Spinal cord (tissue), 10 donors: Measurements from ENCODE around the gene PRKCD. TPM values are rescaled to one million over a fixed set of nuclear protein-coding genes. Genes with fewer than 3 reads are reported as not detected.

ENCODE experiments used
- DNase-seq, 6 donors: peaks; one replicate each; pipeline versions ENCODE4 v3.0.0 to v3.0.0-alpha.2; 2013 to 2015; ENCODE audit warnings: low spot score in 6 of 6, low read depth in 4 of 6
- H3K27ac ChIP-seq: one replicate; pipeline ENCODE4 v1.5.1; 2013; ENCODE audit warnings: low read depth, low read length, control low read depth
- H3K27me3 ChIP-seq: one replicate; pipeline ENCODE4 v1.6.1; 2013; ENCODE audit warnings: low read length; ENCODE audit not compliant: control insufficient read depth, insufficient read depth
- H3K36me3 ChIP-seq: one replicate; pipeline ENCODE4 v1.6.1; 2013; ENCODE audit warnings: low read length; ENCODE audit not compliant: control insufficient read depth, insufficient read depth
- H3K4me1 ChIP-seq: one replicate; pipeline ENCODE4 v1.6.1; 2013; ENCODE audit warnings: low read length; ENCODE audit not compliant: control insufficient read depth, insufficient read depth
- H3K4me3 ChIP-seq: one replicate; pipeline ENCODE4 v1.5.1; 2013; ENCODE audit warnings: low read depth, low read length, control low read depth
- H3K9me3 ChIP-seq: one replicate; pipeline ENCODE4 v1.6.1; 2013; ENCODE audit warnings: low read length; ENCODE audit not compliant: control insufficient read depth, insufficient read depth
- WGBS: methylation state at CpG from one replicate; pipeline ENCODE4 v1.1.5; 2013; ENCODE audit warnings: missing lambda C conversion rate; ENCODE audit not compliant: insufficient coverage; 5-methylcytosine and 5-hydroxymethylcytosine counted together
- polyA plus RNA-seq, 2 donors: library from polyadenylated mRNA; unstranded; fragments of 120-200 nt; gene quantifications; one replicate each; pipeline ENCODE4 v1.2.1, GENCODE V29; 2013; ENCODE audit not compliant: insufficient read length in 2 of 2
- total RNA-seq, 2 donors: library from RNA; depleted of rRNA in 1 of 2; stranded (reverse); fragments of 120-200 nt in 1 of 2; fragments of >200 nt in 1 of 2; gene quantifications; one replicate each; pipeline versions ENCODE4 v1.2.3 to v1.2.4, GENCODE V29; 2013 to 2014
- donor health status: healthy.

PRKCD gene
- total and polyA plus RNA-seq, 4 donors: 2.9 to 15.0 (median 11.2) TPM

- no peak overlapping the region for H3K27ac ChIP-seq
- WGBS: 76% methylated on average over 7 of the region's 15 CpGs
Observed at GRCh38 chr3:53234130-53234840, 73.3 kb downstream of the PRKCD start.

GRCh38 chr3:53234841-53235232 is 73.8 kb downstream of the PRKCD start:
- over 99% methylated on average over 8 of the region's 10 CpGs for WGBS
- H3K4me1 ChIP-seq: peaks cover 8% of the 10 kb centered on the region
- H3K9me3 ChIP-seq: no peaks in the 10 kb centered on the region
- no peak for DNase-seq
- H3K27me3 ChIP-seq: no peaks in the 10 kb centered on the region
- peaks cover 92% of the 10 kb centered on the region for H3K36me3 ChIP-seq
- H3K27ac ChIP-seq: no peak overlapping the region
- H3K4me3 ChIP-seq: no peak overlapping the region

More at GRCh38 chr3:53234130-53234840, 73.3 kb downstream of the PRKCD start:
- Histone ChIP-seq H3K27me3 (no peaks in the 10 kb centered on the region), H3K36me3 (peaks cover 92% of the 10 kb centered on the region), H3K4me1 (peaks cover 8% of the 10 kb centered on the region), H3K9me3 (no peaks in the 10 kb centered on the region), H3K4me3 (no peak overlapping the region)
- DNase-seq: no peak

GRCh38 chr3:53235545-53235944 is 74.5 kb downstream of the PRKCD start:
- DNase-seq: no peak
- Histone ChIP-seq H3K4me3 (no peak overlapping the region), H3K27me3 (no peaks in the 10 kb centered on the region), H3K36me3 (peaks cover 92% of the 10 kb centered on the region), H3K27ac (no peak overlapping the region), H3K4me1 (peaks cover 8% of the 10 kb centered on the region), H3K9me3 (no peaks in the 10 kb centered on the region)
- WGBS: 89% methylated on average over 3 of the region's 6 CpGs

GRCh38 chr3:53236112-53236841 is 75.3 kb downstream of the PRKCD start:
- peak in 1 of 6 donors; percentile 25 for DNase-seq
- Histone ChIP-seq H3K27ac (no peak overlapping the region), H3K4me1 (peaks cover 8% of the 10 kb centered on the region), H3K4me3 (no peak overlapping the region), H3K9me3 (no peaks in the 10 kb centered on the region), H3K27me3 (no peaks in the 10 kb centered on the region), H3K36me3 (peaks cover 92% of the 10 kb centered on the region)
- WGBS: 86% methylated on average over 9 of the region's 9 CpGs

- Histone ChIP-seq H3K4me3 (no peak overlapping the region), H3K4me1 (peaks cover 16% of the 10 kb centered on the region), H3K9me3 (no peaks in the 10 kb centered on the region), H3K27ac (no peak overlapping the region), H3K27me3 (no peaks in the 10 kb centered on the region), H3K36me3 (peaks cover 88% of the 10 kb centered on the region)
- WGBS: 95% methylated on average over 4 of the region's 6 CpGs
- DNase-seq: peak in 2 of 6 donors; percentile 27 to 30
Observed at GRCh38 chr3:53238051-53238850, 77.2 kb downstream of the PRKCD start.

GRCh38 chr3:53238886-53239285 is 77.9 kb downstream of the PRKCD start:
- DNase-seq: no peak
- Histone ChIP-seq H3K27me3 (no peaks in the 10 kb centered on the region), H3K27ac (no peak overlapping the region), H3K4me1 (peaks cover 23% of the 10 kb centered on the region), H3K36me3 (peaks cover 91% of the 10 kb centered on the region), H3K9me3 (no peaks in the 10 kb centered on the region), H3K4me3 (no peak overlapping the region)
- WGBS: 96% methylated on average over 4 of the region's 4 CpGs

- no peak for DNase-seq
- H3K4me1 ChIP-seq: peaks cover 30% of the 10 kb centered on the region
- H3K27ac ChIP-seq: no peak overlapping the region
- H3K27me3 ChIP-seq: no peaks in the 10 kb centered on the region
- no peak overlapping the region for H3K4me3 ChIP-seq
- 83% methylated on average over 3 of the region's 5 CpGs for WGBS
- peaks cover 88% of the 10 kb centered on the region for H3K36me3 ChIP-seq
- H3K9me3 ChIP-seq: no peaks in the 10 kb centered on the region
Observed at GRCh38 chr3:53239800-53240199, 78.8 kb downstream of the PRKCD start.

GRCh38 chr3:53240989-53241972 is 80.3 kb downstream of the PRKCD start:
- 93% methylated on average over 23 of the region's 28 CpGs for WGBS
- no peaks in the 10 kb centered on the region for H3K9me3 ChIP-seq
- H3K4me3 ChIP-seq: no peak overlapping the region
- DNase-seq: no peak
- no peak overlapping the region for H3K27ac ChIP-seq
- peaks cover 75% of the 10 kb centered on the region for H3K36me3 ChIP-seq
- H3K27me3 ChIP-seq: no peaks in the 10 kb centered on the region
- peaks cover 25% of the 10 kb centered on the region for H3K4me1 ChIP-seq

- H3K27me3 ChIP-seq: no peaks in the 10 kb centered on the region
- H3K27ac ChIP-seq: no peak overlapping the region
- WGBS: 90% methylated on average over 7 of the region's 7 CpGs
- H3K4me1 ChIP-seq: peaks cover 22% of the 10 kb centered on the region
- no peaks in the 10 kb centered on the region for H3K9me3 ChIP-seq
- no peak for DNase-seq
- no peak overlapping the region for H3K4me3 ChIP-seq
- H3K36me3 ChIP-seq: peaks cover 66% of the 10 kb centered on the region
Observed at GRCh38 chr3:53242155-53242554, 81.1 kb downstream of the PRKCD start.
